CD4-positive, alpha-beta T cell treated with Interleukin-4 for 4 hours (primary cell): ENCODE measurements around the gene QRICH2.
"Not testable (repeated sequence)": the region's sequence is repeated elsewhere in the genome, so short reads cannot be mapped to it uniquely, and the experiment has no call there.

ENCODE experiments used
- DNase-seq: peaks from one replicate; pipeline ENCODE4 v3.0.0-alpha.2; 2020

The QRICH2 gene

DNA sequence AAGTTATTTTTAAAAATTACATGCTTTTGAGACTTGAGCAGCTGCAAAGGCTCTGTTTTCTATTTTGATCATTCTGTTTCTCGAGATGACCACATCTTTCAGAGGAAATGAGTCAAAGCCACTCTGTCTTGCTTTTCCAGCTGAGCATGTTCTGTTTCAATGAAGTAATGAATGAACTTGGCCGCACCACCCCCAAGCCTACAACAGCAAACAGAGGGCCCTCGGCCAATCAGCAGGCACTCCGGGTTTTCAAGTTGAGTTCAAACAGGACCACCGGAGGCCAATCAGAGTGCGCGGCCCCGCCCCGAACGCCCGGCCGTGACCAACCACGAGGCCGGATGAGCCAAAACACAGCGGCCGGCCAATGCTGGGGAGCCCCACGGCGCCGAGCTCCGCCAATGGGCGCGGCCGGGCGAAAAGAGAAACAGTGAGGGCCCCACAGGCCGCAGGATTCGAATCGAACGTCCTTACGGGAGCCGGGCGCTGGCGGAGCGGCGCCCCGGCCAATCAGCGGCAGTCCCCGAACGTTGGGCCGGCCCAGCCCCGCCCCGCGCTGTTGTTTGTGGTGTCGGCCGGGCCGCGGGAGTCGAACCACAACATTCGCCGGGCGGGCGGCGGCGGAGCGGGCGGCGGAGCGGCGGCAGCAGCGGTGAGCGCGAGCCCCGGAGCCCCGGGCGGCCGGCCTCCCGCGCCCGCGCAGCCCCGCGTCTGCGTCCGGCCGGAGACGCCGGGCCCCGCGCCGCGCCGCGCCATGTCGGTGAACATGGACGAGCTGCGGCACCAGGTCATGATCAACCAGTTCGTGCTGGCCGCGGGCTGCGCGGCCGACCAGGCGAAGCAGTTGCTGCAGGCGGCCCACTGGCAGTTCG, 43.1 kb downstream of the QRICH2 start, which contains the start of gene UBALD2:
UBALD2 (plus strand) TSS at position 594 of the 869 bp plus-strand sequence; CDS start at position 752, 158 bp downstream.
- peak; percentile 100 for DNase-seq

- DNase-seq = no peak
These were observed 43.7 kb downstream of the QRICH2 start for GRCh38 chr17:76264425-76264754.

DNA sequence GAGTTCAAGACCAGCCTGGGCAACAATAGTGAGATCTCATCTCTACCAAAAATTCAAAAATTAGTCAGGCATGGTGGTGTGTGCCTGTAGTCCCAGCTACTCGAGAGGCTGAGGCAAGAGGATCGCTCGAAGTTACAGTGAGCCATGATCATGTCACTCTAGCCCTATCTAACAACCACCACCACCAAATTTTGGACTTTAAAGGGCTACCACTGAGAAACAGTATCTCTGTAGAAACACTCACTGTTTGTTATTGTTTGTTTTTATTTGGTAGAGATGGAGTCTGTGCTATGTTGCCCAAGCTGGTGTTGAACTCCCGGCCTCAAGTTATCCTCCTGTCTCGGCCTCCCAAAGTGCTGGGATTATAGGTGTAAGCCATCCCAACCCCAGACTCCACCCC, 44.2 kb downstream of the QRICH2 start:
- no peak for DNase-seq

DNA sequence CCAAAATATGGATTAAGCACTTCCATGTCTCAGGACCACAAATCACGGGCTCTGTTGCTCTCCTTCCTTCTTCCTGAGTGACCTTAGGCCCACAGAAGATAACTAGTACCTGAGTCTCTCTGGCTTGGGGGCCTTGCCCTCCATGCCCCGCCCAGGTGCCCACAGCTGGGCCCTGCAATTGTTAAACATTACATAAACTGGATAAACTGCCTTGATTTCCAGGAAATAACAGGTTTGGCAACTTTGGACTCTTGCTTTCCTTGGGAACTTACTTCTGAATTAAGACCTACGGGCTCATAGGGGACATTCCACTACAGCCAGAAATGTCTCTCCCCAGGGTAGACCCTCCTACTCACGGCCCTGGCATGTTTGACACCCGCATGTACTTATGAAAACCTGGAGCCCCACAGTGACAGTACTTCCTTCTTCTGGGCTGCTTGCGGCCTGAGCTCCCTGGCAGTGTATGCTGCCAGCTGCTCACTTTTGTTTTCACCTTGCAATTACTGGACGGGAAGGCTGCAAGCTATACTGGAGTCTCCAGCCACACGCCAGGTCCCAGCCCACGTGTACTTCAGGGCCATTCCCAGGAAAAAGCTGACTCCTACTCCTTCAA, 45.2 kb downstream of the QRICH2 start:
- no peak for DNase-seq

DNA sequence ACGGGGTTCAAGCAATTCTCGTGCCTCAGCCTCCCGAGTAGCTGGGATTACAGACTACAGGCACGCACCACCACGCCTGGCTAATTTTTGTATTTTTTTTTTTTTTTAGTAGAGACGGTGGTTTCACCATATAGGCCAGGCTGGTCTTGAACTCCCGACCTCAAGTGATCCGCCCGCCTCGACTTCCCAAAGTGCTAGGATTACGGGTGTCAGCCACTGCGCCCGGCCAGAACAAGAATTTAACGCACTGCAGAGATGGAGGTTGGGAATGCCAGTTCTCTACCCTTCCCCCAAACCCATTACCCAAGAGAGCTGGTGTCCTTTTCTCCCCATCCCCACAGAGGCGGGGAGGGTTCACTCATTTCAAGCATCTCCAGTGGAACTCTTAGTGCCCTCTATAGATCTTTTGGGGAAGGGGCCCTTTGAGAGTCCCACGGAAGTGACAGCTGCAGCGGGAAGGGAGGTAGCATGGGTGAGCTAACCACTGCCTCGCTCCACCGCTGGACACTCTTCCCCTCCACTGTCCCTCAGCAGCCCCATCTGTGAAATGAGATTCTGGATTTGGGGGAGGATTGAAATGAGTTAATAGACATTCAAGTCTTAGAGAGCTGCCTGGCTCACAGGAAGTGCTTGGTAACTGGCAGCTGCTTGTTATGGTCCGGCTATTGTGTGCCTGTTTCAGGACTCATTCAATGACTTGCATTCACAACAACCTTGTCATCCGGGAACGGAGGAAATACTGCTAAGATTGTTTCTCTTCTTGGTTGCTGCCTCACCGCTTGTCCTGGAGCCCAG, 46.5 kb downstream of the QRICH2 start:
- DNase-seq = no peak

GRCh38 chr17:76260669-76261068, 47.4 kb downstream of the QRICH2 start:
- no peak for DNase-seq

DNA sequence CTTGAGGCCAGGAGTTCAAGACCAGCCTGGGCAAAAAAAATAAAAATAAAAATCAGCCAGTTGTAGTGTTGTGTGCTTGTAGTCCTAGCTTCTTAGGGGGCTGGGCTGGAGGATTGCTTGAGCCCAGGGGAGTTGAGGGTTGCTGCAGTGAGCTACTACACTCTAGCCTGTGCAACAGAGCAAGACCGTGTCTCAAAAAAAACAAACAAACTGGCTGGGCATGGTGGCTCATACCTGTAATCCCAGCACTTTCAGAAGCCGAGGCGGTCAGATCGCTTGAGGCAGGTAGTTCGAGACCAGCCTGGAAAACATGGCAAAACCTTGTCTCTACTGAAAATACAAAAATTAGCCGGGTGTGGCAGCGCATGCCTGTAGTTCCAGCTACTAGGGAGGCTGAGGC, 47.9 kb downstream of the QRICH2 start:
- DNase-seq = no peak

- peak; percentile 62 for DNase-seq
These were observed 51.5 kb downstream of the QRICH2 start for GRCh38 chr17:76256430-76257050.

- no peak for DNase-seq
These were observed 52.2 kb downstream of the QRICH2 start for GRCh38 chr17:76255801-76256429.

- no peak for DNase-seq
These were observed 53.8 kb downstream of the QRICH2 start for GRCh38 chr17:76254275-76254674.

DNA sequence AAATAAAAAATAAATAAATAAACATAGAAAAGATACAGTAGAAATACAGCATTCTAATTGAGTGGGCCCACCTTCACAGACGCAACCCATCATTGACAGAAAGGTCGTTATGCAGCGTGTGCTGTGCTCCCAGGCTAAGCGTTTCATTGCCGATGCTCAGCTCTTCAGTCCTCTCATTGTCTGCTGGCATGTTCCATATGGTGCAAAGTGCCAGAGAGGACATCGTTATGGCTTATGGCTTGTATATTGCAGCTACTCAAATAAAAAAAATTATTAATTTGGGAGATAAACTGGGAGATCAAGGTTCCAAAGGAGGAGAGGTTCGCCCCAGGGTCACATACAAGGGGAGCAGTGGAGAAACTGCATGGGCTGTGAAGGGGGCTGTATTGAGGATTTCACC, 54.2 kb downstream of the QRICH2 start:
- DNase-seq = no peak

GRCh38 chr17:76252967-76253766, 54.9 kb downstream of the QRICH2 start:
- DNase-seq = not testable (repeated sequence)

GRCh38 chr17:76252040-76252954, 55.8 kb downstream of the QRICH2 start:
- peak; percentile 71 for DNase-seq

DNA sequence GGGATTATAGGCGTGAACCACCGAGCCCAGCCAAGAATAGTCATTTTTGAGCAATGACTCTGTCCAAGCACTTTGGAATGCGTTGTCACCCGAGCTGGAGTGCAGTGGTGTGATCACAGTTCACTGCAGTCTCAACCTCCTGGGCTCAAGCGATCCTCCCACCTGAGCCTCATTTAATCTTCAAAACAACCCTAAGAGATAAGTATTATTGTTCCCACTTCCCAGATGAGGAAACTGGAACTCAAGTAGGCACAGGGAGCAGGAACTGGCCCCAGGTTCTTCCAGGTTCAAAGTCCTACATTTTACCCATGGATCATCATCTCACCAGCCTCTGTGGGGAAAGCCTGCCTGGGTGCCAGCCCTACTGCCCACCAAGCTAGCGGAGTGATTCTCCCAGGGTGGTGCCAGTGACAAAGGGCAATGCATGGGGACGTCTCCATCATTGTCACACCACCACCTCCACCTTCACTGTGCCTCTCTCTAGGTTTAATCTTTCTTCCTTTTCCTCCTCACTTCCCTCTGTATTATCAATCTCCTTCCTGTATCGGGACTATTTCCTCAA, 56.5 kb downstream of the QRICH2 start:
- DNase-seq = no peak

DNA sequence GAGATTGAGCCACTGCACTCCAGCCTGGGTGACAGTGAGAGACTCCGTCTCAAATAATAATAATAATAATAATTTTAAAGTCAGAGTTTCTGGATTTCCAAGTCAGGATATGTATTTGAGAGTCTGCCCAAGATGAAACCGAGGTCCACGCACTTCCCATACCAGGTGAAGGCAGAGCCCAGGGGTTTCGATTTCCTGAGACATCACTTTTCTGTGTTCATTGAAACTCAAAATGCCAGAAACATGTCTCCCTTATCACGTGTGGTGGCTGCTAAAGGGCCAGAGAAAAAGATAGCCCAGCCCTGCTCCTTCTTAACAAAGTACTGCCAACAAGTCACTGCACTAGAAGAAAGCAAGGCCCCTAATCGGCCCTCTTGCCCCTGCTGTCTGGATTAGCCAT, 57.9 kb downstream of the QRICH2 start:
- no peak for DNase-seq

DNA sequence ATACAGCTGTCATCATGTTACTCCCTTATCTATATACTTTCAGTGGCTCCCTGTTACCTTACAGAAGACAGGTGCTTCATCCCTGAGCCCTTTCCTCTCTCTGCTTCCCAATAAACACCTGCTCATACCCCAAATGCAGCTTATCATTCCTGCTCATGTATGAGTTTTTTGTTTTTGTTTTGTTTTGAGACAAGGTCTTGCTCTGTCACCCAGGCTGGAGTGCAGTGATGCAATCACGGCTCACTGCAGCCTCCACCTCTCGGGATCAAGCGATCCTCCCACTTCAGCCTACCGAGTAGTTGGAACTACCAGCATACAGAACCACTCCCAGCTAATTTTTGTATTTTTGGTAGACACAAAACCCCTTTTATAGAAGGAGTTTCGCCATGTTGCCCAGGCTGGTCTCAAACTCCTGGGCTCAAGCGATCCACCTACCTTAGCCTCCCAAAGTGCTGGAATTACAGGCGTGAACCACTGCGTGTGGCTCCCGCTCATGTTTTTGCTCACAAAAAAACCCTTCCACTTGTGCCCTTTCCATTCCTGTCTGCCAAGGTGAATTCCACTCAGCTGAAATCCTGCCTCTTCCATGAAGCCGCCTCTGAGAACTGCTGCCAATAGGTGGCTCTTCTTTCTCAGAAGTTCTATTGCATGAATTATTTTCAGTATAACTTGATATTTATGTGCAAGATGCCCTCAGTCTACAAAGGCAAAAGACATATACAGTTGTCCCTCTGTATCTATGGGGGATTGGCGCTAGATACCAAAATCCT, 59.9 kb downstream of the QRICH2 start:
- no peak for DNase-seq

DNA sequence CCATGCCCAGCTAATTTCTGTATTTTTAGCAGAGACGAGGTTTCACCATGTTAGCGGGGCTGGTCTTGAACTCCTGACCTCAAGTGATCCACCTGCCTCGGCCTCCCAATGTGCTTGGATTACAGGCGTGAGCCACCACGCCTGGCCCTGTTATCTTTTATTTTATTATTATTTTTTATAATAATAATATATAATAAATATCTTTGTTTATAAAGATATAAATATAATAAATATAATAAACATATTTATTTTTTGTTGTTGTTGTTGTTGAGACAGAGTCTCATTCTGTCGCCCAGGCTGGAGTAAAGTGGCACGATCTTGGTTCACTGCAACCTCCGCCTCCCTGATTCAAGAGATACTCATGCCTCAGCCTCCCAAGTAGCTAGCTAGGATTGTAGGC, 60.8 kb downstream of the QRICH2 start:
- no peak for DNase-seq

DNA sequence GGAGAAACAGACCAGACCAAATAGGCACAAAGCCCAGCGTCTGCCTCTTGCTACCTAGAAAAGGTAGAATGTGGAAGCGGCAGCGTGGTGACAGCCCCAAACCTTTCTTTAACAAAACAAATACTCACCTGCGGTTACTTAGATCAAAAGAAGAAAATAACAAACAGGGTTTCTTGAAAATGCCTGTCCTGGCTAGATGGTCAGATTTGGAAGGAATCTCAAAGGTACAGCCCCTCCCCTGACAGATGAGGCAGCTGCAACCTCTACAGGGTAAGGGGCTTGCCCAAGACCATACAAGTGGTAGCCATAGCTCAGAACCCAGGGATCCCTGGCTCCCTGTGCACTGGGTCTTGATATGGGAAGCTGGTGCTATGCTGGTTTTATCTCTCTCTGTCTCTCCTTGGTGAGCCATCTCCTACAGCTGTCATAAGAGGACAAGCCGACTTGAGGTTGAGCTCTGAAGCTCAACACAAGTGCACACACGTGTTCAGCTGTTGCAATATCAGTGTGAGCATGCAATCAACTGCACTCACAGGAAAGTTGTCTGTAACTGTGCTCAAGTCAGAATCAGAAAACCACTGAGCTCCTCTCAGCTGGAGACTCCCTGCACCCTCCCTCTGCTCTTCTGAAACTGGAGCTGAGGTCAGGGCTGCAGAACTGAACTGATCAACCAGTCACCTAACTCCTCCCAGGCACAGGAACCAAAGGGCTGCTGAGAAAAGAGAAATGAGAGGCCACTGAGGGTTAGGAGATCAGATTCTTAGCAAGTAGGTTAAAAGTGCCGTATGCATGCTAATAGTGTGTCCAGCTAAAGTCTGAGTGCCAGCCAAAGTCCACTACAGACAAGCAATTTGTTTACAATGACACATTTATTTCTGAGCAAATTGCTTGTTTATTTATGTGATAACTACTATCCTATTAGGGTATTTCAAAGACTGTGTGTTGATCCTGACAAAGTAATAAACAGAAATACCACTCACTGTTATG, 61.7 kb downstream of the QRICH2 start:
- DNase-seq = peak; percentile 68
